ENCODE results near the gene FTH1.
"Not testable (repeated sequence)": the region's sequence is repeated elsewhere in the genome, so short reads cannot be mapped to it uniquely, and the experiment has no call there.

Gene FTH1

GRCh38 chr11:61967116-61967923, at the start of gene FTH1:
Gene FTH1, minus strand, starts transcription at chr11:61967634. Its CDS starts 209 bp downstream, at chr11:61967425.
- DNase-seq: peak; percentile 88

- no peak for DNase-seq
Observed at GRCh38 chr11:62015615-62016014, 48.2 kb upstream of the FTH1 start.

GRCh38 chr11:62013537-62014476, 46.4 kb upstream of the FTH1 start:
- DNase-seq: no peak

- DNase-seq: no peak
Observed at GRCh38 chr11:62012832-62013461, 45.5 kb upstream of the FTH1 start.

GRCh38 chr11:62012451-62012831, 45.0 kb upstream of the FTH1 start:
- DNase-seq: no peak

GRCh38 chr11:62011881-62012280, 44.4 kb upstream of the FTH1 start:
- DNase-seq: no peak

- DNase-seq: no peak
Observed at GRCh38 chr11:62010935-62011528, 43.6 kb upstream of the FTH1 start.

GRCh38 chr11:62008193-62008592, 40.8 kb upstream of the FTH1 start:
- DNase-seq: no peak

- no peak for DNase-seq
Observed at GRCh38 chr11:62004473-62004872, 37.0 kb upstream of the FTH1 start.

- not testable (repeated sequence) for DNase-seq
Observed at GRCh38 chr11:62002283-62002682, 34.8 kb upstream of the FTH1 start.

GRCh38 chr11:62001450-62002191, 34.2 kb upstream of the FTH1 start:
- no peak for DNase-seq

GRCh38 chr11:62000539-62001446, 33.4 kb upstream of the FTH1 start:
- no peak for DNase-seq

- no peak for DNase-seq
Observed at GRCh38 chr11:61999141-61999975, 31.9 kb upstream of the FTH1 start.

GRCh38 chr11:61996933-61997332, 29.5 kb upstream of the FTH1 start:
- no peak for DNase-seq

GRCh38 chr11:61994981-61995380, 27.5 kb upstream of the FTH1 start:
- DNase-seq: no peak

- DNase-seq: no peak
Observed at GRCh38 chr11:61985869-61986268, 18.4 kb upstream of the FTH1 start.

- no peak for DNase-seq
Observed at GRCh38 chr11:61983419-61983818, 16.0 kb upstream of the FTH1 start.

GRCh38 chr11:61980783-61981541, 13.5 kb upstream of the FTH1 start:
- no peak for DNase-seq
